HEK293T (cell line): ENCODE measurements around the gene CPAMD8.

ENCODE experiments used
- BHLHE40 ChIP-seq: fragments of 450-650 bp; IDR thresholded peaks from 2 replicates; pipeline ENCODE4 v1.6.1; 2016; ENCODE audit warnings: mild to moderate bottlenecking, moderate library complexity, borderline replicate concordance
- CTBP1 ChIP-seq: fragments of 450-650 bp; IDR thresholded peaks from 2 replicates; pipeline ENCODE4 v1.6.1; 2016; ENCODE audit warnings: borderline replicate concordance
- ELF4 ChIP-seq: fragments of 450-650 bp; IDR thresholded peaks from 2 replicates; pipeline ENCODE4 v1.6.1; 2017; ENCODE audit warnings: antibody characterized with exemption
- FOXA1 ChIP-seq: fragments of 450-650 bp; IDR thresholded peaks from 2 replicates; pipeline ENCODE4 v1.6.1; 2016; ENCODE audit warnings: mild to moderate bottlenecking
- FOXK2 ChIP-seq: fragments of 450-650 bp; IDR thresholded peaks from 2 replicates; pipeline ENCODE4 v1.6.1; 2016; ENCODE audit warnings: mild to moderate bottlenecking
- FOXM1 ChIP-seq: fragments of 450-650 bp; IDR thresholded peaks from 2 replicates; pipeline ENCODE4 v1.6.1; 2017; ENCODE audit warnings: mild to moderate bottlenecking, borderline replicate concordance
- HDGF ChIP-seq: fragments of 450-650 bp; IDR thresholded peaks from 2 replicates; pipeline ENCODE4 v1.6.1; 2017; ENCODE audit warnings: antibody characterized with exemption, borderline replicate concordance
- L3MBTL2 ChIP-seq: fragments of 450-650 bp; conservative IDR thresholded peaks from 2 replicates; pipeline ENCODE4 v1.6.1; 2016; ENCODE audit warnings: mild to moderate bottlenecking
- LEF1 ChIP-seq: fragments of 450-650 bp; IDR thresholded peaks from 2 replicates; pipeline ENCODE4 v1.6.1; 2017; ENCODE audit warnings: mild to moderate bottlenecking, borderline replicate concordance
- NFRKB ChIP-seq: fragments of 450-650 bp; IDR thresholded peaks from 2 replicates; pipeline ENCODE4 v1.6.1; 2016; ENCODE audit warnings: mild to moderate bottlenecking, moderate library complexity
- SP1 ChIP-seq: fragments of 450-650 bp; IDR thresholded peaks from 2 replicates; pipeline ENCODE4 v1.6.1; 2017
- SUZ12 ChIP-seq: fragments of 450-650 bp; IDR thresholded peaks from 2 replicates; pipeline ENCODE4 v1.6.1; 2016; ENCODE audit warnings: mild to moderate bottlenecking
- TARDBP ChIP-seq: fragments of 450-650 bp; IDR thresholded peaks from 2 replicates; pipeline ENCODE4 v1.6.1; 2016
- ZNF384 ChIP-seq: fragments of 450-650 bp; IDR thresholded peaks from 2 replicates; pipeline ENCODE4 v1.6.1; 2016

DNA sequence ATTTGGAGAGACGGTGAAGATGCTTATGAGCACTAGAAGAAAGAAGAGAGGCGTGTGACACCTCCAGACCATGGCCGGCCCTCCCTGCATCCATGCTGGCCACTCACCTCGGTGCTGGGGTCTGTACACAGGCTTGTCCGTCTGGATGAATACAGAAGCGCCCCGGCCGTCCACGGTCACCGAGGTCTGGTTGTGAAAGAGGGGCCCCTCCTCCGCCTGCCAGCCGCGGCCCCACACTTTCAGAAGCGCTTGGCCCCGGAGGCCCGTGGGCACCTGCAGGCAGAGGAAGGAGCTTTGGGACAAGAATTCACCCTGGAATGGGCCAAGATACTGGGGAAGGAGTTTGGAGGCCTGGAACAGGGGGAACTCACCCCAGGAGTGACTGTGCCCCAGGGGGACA lies 15.1 kb downstream of the CPAMD8 start:
- TF ChIP-seq ELF4 (no peak), LEF1 (no peak), SUZ12 (no peak), FOXM1 (no peak), BHLHE40 (no peak), HDGF (no peak), FOXA1 (no peak), NFRKB (no peak), FOXK2 (no peak), SP1 (no peak), L3MBTL2 (no peak), CTBP1 (no peak), ZNF384 (no peak), TARDBP (no peak)
